ENCODE data around the gene FLACC1.
"Not testable (repeated sequence)": the region's sequence is repeated elsewhere in the genome, so short reads cannot be mapped to it uniquely, and the experiment has no call there.

FLACC1 gene

GRCh38 chr2:201250741-201251140 is 106.4 kb downstream of the FLACC1 start:
- no peak overlapping the region for H3K27ac ChIP-seq
- no peak for TF ChIP-seq ZFX (IDR thresholded peaks at IDR 0.05)
- no peak for TF ChIP-seq CTCF (conservative IDR thresholded peaks at IDR 0.05)

- no peak overlapping the region for H3K27ac ChIP-seq
- TF ChIP-seq ZFX (IDR thresholded peaks at IDR 0.05) (no peak), CTCF (conservative IDR thresholded peaks at IDR 0.05) (no peak)
These were observed 107.3 kb downstream of the FLACC1 start for GRCh38 chr2:201249889-201250288.

- H3K27ac ChIP-seq: no peak overlapping the region
- no peak for TF ChIP-seq CTCF (conservative IDR thresholded peaks at IDR 0.05)
These were observed 108.8 kb downstream of the FLACC1 start for GRCh38 chr2:201248288-201248844.

GRCh38 chr2:201246280-201246679 is 110.9 kb downstream of the FLACC1 start:
- H3K27ac ChIP-seq: no peak overlapping the region
- TF ChIP-seq CTCF (conservative IDR thresholded peaks at IDR 0.05): no peak
- TF ChIP-seq ZFX (IDR thresholded peaks at IDR 0.05): no peak

GRCh38 chr2:201244829-201245228 is 112.3 kb downstream of the FLACC1 start:
- H3K27ac ChIP-seq: no peak overlapping the region
- TF ChIP-seq ZFX (IDR thresholded peaks at IDR 0.05) (no peak), CTCF (conservative IDR thresholded peaks at IDR 0.05) (0 out of 2 replicates have a peak, but pooled peaks have one; percentile 4)

- TF ChIP-seq ZFX (IDR thresholded peaks at IDR 0.05): no peak
- no peak for TF ChIP-seq CTCF (conservative IDR thresholded peaks at IDR 0.05)
- no peak overlapping the region for H3K27ac ChIP-seq
These were observed 114.4 kb downstream of the FLACC1 start for GRCh38 chr2:201242571-201243277.

- not testable (repeated sequence) for H3K27ac ChIP-seq
These were observed 117.8 kb downstream of the FLACC1 start for GRCh38 chr2:201239167-201239935.
